Testis (tissue), 2 donors: ENCODE measurements around the gene PARP8.
"Not testable (repeated sequence)": the region's sequence is repeated elsewhere in the genome, so short reads cannot be mapped to it uniquely, and the experiment has no call there.

ENCODE experiments used
- CTCF ChIP-seq, 3 experiments: fragments of 450-650 bp in 2 of 3; fragments of 200-600 bp in 1 of 3; sonication (generic) in 1 of 3; IDR thresholded peaks; one replicate each; pipeline ENCODE4 v1.5.1; 2016 to 2019; ENCODE audit warnings: antibody characterized with exemption in 3 of 3, mild to moderate bottlenecking in 2 of 3, moderate library complexity in 1 of 3
- POLR2A ChIP-seq: fragments of 450-650 bp; IDR thresholded peaks from one replicate; pipeline ENCODE4 v1.6.1; 2017; ENCODE audit warnings: antibody characterized with exemption, mild to moderate bottlenecking, moderate library complexity

DNA sequence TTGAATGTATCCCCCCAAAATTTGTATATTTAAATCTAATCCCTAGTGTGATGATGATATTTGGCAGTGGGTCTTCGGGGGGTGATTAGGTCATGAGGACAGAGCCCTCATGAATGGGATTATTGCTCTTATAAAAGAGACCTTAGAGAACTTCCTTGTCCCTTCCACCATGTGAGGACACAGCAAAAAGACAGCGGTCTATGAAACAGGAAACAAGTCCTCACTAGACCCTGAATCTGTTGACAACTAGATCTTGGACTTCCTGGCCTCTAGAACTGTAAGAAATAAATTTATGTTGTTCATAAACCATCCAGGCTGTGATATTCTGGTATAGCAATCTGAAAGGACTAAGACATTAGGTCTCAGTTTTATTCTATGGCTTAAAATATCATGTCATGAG is 28.9 kb upstream of the PARP8 start:
- TF ChIP-seq CTCF (IDR thresholded peaks at IDR 0.05); POLR2A: not testable (repeated sequence)
